MG63 (cell line): Measurements from ENCODE around the gene BRAF. TPM values are rescaled to one million over a fixed set of nuclear protein-coding genes. Genes with fewer than 3 reads are reported as not detected.
"Not testable (repeated sequence)": the region's sequence is repeated elsewhere in the genome, so short reads cannot be mapped to it uniquely, and the experiment has no call there.

Experiments used
- DNase-seq: peaks from one replicate; pipeline ENCODE4 v3.0.0-alpha.2; 2020
- H3K27me3 ChIP-seq: fragments of 250-450 bp; sonication (Bioruptor Pico); 2 replicates; pipeline ENCODE4 v1.5.1; 2020; ENCODE audit warnings: mild to moderate bottlenecking, moderate library complexity
- H3K36me3 ChIP-seq: fragments of 250-450 bp; sonication (Bioruptor Pico); 2 replicates; pipeline ENCODE4 v1.5.1; 2020; ENCODE audit warnings: mild to moderate bottlenecking, moderate library complexity
- H3K4me3 ChIP-seq: fragments of 250-450 bp; sonication (Bioruptor Pico); 2 replicates; pipeline ENCODE4 v1.5.1; 2020; ENCODE audit warnings: mild to moderate bottlenecking, moderate library complexity
- H3K9me3 ChIP-seq: fragments of 250-450 bp; sonication (Bioruptor Pico); 2 replicates; pipeline ENCODE4 v1.5.1; 2020; ENCODE audit warnings: mild to moderate bottlenecking, moderate library complexity
- total RNA-seq: library from RNA; depleted of rRNA; stranded (reverse); fragments of >200 nt; shearing (Covaris generic); gene quantifications from 2 replicates; pipeline ENCODE4 v1.2.3, GENCODE V29; 2014; ENCODE audit warnings: low replicate concordance

BRAF gene
- total RNA-seq, 1 experiment from 2014 or later: 4.2 TPM

DNA sequence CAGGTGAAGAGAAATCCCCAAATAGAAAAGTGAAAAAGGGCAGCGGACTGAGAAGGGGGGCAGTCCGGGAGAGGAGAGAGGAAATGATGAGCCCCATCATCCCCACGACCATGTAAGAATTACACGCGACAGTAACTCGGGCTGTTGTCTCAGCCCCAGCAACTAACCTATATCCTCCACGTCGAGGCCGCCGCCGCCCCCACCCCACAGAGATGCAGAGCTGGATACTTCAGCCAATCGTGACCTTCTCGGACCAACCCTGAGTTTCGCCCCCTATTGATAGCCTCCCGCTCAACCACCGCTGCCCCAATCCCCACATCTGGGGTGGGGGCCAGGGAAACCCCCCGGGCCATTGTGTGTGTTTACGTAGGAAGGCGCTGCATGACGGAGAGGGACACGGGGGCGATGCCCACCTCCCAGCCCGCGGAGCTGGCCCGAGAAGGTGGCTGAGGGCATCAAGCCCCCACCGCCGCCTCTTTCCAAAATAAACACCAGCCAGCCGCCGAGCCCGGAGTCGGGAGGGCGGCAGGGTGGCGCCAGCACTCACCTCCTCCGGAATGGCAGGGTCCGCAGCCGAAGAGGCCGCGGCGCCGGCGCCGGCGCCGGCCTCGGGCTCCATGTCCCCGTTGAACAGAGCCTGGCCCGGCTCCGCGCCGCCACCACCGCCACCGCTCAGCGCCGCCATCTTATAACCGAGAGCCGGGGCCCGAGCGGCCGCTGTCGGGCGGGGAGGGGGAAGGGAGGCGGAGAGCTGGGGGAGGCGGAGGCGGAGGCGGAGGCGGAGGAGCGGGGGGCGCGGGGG is 509 bp downstream of the BRAF start:
- peak; percentile 72 for DNase-seq
- H3K27me3 ChIP-seq: no peaks in the 10 kb centered on the region
- H3K4me3 ChIP-seq: peak overlapping the region; percentile 81
- H3K36me3 ChIP-seq: no peaks in the 10 kb centered on the region
- no peaks in the 10 kb centered on the region for H3K9me3 ChIP-seq

- no peaks in the 10 kb centered on the region for H3K36me3 ChIP-seq
- no peaks in the 10 kb centered on the region for H3K27me3 ChIP-seq
- H3K9me3 ChIP-seq: no peaks in the 10 kb centered on the region
- no peak for DNase-seq
- H3K4me3 ChIP-seq: peak overlapping the region; percentile 81
Measured at GRCh38 chr7:140923358-140924006, 1.2 kb downstream of the BRAF start.

DNA sequence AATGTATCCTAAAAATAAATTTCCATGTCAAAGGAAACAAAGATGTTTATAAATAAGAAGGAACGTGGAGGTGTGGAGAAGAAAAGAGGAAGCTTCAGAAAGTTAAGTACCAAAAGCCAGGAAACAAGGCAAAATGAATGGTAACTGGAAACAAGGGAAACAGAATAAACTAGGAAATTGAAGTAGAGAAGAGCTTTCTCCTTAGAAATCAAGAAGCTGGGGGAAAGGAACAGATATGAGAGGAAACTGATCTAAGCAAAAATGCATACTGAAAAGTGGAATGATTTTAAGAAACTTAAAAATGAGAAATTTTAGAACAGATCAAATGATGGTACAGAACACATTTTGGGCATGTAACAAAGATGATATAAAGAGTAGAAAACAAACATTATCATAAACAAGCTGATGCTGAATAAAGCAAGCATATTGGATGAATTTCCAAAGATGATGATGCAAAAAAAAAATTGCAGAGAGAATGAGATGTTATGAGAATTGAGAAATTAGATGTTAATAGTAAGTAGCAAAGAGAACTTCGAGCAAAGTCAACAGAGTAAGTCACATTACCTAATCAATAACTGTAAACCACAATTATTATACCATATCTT is 1.9 kb downstream of the BRAF start:
- Histone ChIP-seq H3K4me3 (peak overlapping the region; percentile 81), H3K9me3 (no peaks in the 10 kb centered on the region), H3K27me3 (no peaks in the 10 kb centered on the region), H3K36me3 (no peaks in the 10 kb centered on the region)
- no peak for DNase-seq

DNA sequence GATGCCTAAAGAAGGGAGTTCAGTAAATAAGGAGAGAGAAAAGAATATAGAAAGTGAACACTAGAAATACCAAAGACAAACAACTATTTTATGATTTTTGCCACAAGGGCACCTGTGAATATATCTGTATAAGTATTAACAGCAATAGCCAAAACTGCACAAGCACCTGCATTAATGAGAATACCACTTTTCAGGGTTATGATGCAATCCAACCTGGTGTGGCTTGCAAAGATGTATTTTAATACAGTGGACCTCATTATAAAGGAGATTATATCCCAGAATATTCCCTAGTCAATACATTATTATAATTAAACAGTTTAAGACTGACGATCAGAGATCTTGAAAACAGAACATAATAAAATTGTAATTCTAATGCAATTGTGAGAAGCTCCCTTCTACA is 4.0 kb downstream of the BRAF start:
- Histone ChIP-seq H3K36me3 (no peaks in the 10 kb centered on the region), H3K9me3 (no peaks in the 10 kb centered on the region), H3K4me3 (no peak overlapping the region), H3K27me3 (no peaks in the 10 kb centered on the region)
- no peak for DNase-seq

DNA sequence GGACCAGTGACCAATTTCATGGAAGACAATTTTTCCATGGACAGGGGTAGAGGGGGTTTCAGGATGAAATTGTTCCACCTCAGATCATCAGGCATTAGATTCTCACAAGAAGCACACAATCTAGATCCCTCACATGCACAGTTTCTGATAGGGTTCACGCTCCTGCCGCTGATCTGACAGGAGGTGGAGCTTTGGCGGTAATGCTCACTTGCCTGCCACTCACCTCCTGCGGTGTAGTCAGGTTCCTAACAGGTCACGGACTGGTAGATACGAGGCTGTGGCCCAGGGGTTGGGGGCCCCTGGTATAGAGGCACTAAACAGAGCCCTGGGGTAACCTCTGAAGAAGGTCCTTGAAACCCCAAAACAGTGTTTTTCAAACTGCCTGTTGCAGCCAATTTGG is 6.5 kb downstream of the BRAF start:
- Histone ChIP-seq H3K27me3 (no peaks in the 10 kb centered on the region), H3K9me3 (no peaks in the 10 kb centered on the region), H3K4me3 (no peak overlapping the region), H3K36me3 (no peaks in the 10 kb centered on the region)
- DNase-seq: no peak

DNA sequence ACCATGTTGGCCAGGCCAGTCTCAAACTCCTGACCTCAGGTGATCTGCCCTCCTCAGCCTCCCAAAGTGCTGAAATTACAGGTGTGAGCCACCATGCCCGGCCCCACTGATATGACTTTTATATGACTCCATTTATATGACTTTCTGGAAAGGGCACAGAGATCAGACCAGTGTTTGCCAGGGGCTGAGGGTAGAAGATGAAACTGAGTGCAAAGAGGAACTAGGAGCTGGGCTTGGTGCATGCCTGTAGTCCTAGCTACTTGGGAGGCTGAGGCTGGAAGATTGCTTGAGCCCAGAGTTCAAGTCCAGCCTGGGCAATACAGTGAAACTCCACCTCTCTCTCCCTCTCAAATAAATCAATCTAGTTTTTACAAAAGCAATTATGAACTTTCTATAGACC is 7.5 kb downstream of the BRAF start:
- H3K9me3 ChIP-seq: no peaks in the 10 kb centered on the region
- no peaks in the 10 kb centered on the region for H3K36me3 ChIP-seq
- H3K4me3 ChIP-seq: no peak overlapping the region
- H3K27me3 ChIP-seq: no peaks in the 10 kb centered on the region
- no peak for DNase-seq

DNA sequence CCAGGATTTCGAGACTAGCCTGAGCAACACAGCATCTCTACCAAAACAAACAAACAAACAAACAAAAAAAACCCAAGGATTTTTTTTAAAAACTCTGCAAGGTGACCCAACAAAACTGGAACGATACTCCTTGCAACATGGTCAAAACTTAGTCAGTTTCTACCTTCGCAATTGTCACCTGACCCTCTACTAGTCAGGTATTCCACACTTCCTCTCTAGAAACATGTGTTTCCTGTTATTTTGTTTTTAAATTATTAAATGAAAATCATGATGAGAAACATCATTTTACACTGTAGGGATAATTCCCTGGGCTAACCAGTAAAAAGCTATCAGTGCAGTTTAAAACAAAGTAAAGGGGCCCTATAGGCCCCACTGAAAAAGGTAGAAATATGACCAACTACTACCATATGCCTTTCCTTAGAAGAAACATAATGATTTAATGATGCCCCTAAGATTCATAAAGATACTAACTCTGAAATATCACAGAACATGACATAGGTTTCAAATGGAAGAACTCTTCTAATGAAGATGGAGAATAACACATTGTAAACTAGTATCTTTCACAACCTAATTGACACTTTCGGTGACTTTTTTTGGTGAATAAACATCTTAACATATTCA is 8.7 kb downstream of the BRAF start:
- Histone ChIP-seq H3K27me3 (no peaks in the 10 kb centered on the region), H3K4me3 (no peak overlapping the region), H3K9me3 (no peaks in the 10 kb centered on the region), H3K36me3 (no peaks in the 10 kb centered on the region)
- no peak for DNase-seq

DNA sequence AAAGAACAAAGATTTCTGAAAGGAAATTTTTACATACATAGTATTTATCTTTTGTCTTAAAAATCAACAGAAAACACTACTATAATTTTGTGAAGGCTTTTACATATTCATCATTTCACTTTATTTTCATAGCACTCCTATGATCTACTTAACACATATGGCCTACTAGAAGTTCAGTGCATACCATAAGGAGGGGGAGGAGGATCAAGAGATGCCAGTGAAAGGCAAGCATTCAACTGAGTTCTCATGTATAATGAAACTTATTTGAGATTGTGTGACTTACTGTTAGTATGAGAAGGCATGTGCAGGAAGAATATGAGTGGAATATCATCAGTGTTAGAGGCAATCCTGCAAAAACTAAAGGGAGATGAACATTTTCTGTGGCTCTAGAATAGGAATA is 10.6 kb downstream of the BRAF start:
- Histone ChIP-seq H3K4me3 (no peak overlapping the region), H3K9me3 (no peaks in the 10 kb centered on the region), H3K27me3 (no peaks in the 10 kb centered on the region), H3K36me3 (no peaks in the 10 kb centered on the region)
- no peak for DNase-seq

DNA sequence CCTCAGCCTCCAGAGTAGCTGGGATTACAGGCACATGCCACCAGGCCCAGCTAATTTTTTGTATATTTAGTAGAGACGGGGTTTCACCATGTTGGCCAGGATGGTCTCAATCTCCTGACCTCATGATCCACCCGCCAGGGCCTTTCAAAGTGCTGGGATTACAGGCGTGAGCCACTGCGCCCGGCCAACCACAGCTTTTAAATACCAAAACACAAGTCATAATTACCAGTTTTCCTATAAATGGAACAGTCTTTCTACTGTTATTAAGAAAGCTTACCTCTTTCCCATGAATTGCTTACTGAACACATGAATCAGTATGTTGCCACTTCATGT is 11.2 kb downstream of the BRAF start:
- H3K9me3 ChIP-seq, H3K36me3 ChIP-seq, DNase-seq, H3K27me3 ChIP-seq, H3K4me3 ChIP-seq: not testable (repeated sequence)

- Histone ChIP-seq H3K36me3 (no peaks in the 10 kb centered on the region), H3K9me3 (no peaks in the 10 kb centered on the region), H3K27me3 (no peaks in the 10 kb centered on the region), H3K4me3 (no peak overlapping the region)
- no peak for DNase-seq
Measured at GRCh38 chr7:140911746-140912145, 13.0 kb downstream of the BRAF start.

GRCh38 chr7:140909476-140910161 is 15.1 kb downstream of the BRAF start:
- no peak for DNase-seq
- Histone ChIP-seq H3K9me3 (no peaks in the 10 kb centered on the region), H3K4me3 (no peak overlapping the region), H3K27me3 (no peaks in the 10 kb centered on the region), H3K36me3 (no peaks in the 10 kb centered on the region)

GRCh38 chr7:140908361-140908760 is 16.4 kb downstream of the BRAF start:
- no peak for DNase-seq
- Histone ChIP-seq H3K27me3 (no peaks in the 10 kb centered on the region), H3K4me3 (no peak overlapping the region), H3K9me3 (peaks cover 1% of the 10 kb centered on the region; the same call in 1 of the 2 replicates), H3K36me3 (no peaks in the 10 kb centered on the region)

DNA sequence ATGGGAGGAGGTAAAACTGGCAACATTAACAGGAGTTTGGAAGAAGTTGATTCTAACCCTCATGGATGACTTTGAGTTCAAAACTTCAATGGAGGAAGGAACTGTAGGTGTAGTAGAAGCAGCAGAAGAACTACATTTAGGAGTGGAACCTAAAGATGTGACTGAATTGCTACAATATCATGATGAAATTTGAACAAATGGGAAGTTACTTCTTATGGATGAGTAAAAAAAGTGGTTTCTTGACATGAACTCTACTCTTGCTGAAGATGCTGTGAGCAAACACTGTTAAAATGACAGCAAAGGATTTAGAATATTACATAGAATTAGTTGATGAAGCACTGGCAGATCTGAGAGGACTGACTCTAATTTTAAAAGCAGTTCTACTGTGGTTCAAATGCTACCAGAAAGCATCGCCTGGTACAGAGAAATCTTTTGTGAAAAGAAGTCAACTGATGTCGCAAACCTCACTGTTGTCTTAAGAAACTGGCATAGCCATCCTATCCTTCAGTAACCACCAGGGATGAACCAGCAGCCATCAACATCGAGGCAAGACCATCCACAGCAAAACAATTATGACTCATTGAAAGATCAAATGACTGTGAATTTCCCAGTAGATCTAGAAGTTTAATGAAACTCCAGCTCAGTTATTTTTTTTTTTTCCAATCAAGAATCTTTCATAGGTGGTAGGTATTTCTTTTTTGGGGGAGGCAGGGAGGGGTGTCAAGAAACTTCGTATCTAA is 20.8 kb downstream of the BRAF start:
- H3K36me3 ChIP-seq: no peaks in the 10 kb centered on the region
- no peak overlapping the region for H3K4me3 ChIP-seq
- peaks cover 2% of the 10 kb centered on the region; the same call in 1 of the 2 replicates for H3K9me3 ChIP-seq
- DNase-seq: no peak
- no peaks in the 10 kb centered on the region for H3K27me3 ChIP-seq

DNA sequence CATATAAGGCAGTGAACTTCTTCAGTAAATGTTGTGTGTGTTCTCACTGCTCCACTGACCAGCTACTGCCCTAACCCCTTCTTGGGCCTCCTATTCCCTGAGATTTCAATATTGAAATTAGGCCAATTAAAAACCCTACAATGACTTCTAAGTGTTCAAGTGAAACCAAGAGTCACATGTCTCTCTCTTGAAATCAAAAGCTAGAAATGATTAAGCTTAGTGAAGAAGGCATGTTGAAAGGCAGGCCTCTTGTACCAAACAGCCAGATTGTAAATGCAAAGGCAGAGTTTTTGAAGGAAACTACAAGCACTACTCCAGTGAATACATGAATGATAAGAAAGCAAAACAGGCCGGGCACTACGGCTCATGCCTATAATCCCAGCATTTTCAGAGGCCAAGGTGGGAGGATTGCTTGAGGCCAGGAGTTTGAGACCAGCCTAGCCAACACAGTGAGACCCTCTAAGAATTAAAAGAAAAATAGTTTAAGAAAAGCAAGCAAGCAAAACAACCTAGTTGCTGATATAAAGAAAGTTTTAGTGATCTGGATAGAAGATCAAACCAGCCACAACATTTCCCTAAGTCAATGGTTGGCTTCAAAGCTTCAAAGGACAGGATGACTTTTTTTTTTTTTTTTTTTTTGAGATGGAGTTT is 22.3 kb downstream of the BRAF start:
- Histone ChIP-seq H3K27me3 (no peaks in the 10 kb centered on the region), H3K9me3 (peaks cover 2% of the 10 kb centered on the region; the same call in 1 of the 2 replicates), H3K4me3 (no peak overlapping the region), H3K36me3 (no peaks in the 10 kb centered on the region)
- no peak for DNase-seq

DNA sequence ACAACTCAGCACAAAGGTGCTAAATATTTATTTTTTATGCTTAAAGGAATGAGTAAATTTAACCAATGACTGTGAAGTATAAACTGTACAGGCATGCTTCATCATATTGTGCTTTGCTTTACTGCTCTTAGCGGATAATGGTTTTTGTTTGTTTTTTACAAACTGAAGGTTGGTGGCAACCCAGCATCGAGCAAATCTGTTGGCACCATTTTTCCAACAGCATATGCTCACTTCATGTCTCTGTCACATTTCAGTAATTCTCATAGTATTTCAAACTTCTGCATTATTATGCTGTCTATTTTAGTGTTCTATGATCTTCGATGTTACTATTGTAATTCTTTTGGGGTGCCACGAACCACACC is 22.8 kb downstream of the BRAF start:
- H3K36me3 ChIP-seq: no peaks in the 10 kb centered on the region
- H3K4me3 ChIP-seq: no peak overlapping the region
- H3K27me3 ChIP-seq: no peaks in the 10 kb centered on the region
- H3K9me3 ChIP-seq: peaks cover 2% of the 10 kb centered on the region; the same call in 1 of the 2 replicates
- no peak for DNase-seq

DNA sequence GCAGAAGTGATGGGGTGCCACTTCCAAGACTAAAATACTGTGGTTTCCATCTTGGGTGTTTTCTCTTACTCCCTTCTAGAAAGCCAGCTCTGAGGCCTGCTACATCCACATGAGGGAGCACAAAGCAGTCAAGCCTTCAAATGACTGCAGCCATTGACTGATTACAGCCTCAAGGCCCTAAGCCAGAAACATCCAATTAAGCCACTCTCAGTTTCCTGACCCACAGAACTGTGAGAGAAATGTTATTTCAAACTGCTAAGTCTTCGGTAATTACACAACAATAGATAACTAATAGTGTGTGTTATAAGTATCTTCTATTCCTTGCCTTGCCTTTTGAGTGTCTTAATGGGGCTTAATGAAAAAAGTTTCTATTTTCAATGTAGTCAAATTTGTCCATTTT is 24.8 kb downstream of the BRAF start:
- H3K36me3 ChIP-seq: no peaks in the 10 kb centered on the region
- no peak for DNase-seq

More for the DNA sequence above, 24.8 kb downstream of the BRAF start:
- Histone ChIP-seq H3K9me3 (peaks cover 2% of the 10 kb centered on the region; the same call in 1 of the 2 replicates), H3K27me3 (no peaks in the 10 kb centered on the region), H3K4me3 (no peak overlapping the region)
